ENCODE data around the gene PDZD2. TPM values are rescaled to one million over a fixed set of nuclear protein-coding genes. Genes with fewer than 3 reads are reported as not detected.

Gene PDZD2
- total RNA-seq, 1 experiment from 2014 or later = not detected

DNA sequence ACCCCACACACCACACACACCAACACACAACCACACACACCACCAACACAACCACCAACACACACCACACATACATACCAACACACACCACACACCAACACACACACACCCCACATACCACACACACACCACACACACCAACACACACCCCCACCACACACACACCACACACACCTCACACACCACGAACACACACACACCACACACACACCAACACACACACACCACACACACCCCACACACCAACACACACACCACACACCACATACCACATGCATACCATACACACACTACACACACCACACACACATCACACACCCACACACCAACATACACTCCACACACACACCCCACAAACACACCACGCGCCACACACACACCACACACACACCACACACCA, 363.8 kb downstream of the PDZD2 start:
- Histone ChIP-seq H3K9me2 (ENCODE audit: insufficient read depth) (no peaks in the 10 kb centered on the region), H3K36me3 (ENCODE audit: low read depth) (no peaks in the 10 kb centered on the region), H3F3A (ENCODE audit: insufficient read depth, low read depth) (no peaks in the 10 kb centered on the region), H3K4me1 (replicated peaks; ENCODE audit: insufficient read depth) (no peaks in the 10 kb centered on the region), H3K9me3 (ENCODE audit: insufficient read depth, low read depth) (no peaks in the 10 kb centered on the region), H3K4me2 (no peak overlapping the region), H3K4me3 (no peak overlapping the region), H3K27me3 (ENCODE audit: insufficient read depth, low read depth) (peaks cover 47% of the 10 kb centered on the region), H2AFZ (no peak overlapping the region), H3K27ac (no peak overlapping the region), H4K20me1 (ENCODE audit: insufficient read depth) (no peaks in the 10 kb centered on the region), H3K79me2 (ENCODE audit: low read depth) (no peaks in the 10 kb centered on the region)
- intact Hi-C loops (cut with micrococcal nuclease; ENCODE audit: unreplicated experiment) = no loop called here
- CTCF ChIA-PET = no interaction called here
- POLR2A ChIA-PET (ENCODE audit: unreplicated experiment) = no interaction called here
- no peak for TF ChIP-seq EZH2 (IDR thresholded peaks at IDR 0.05; ENCODE audit: low read depth)
- TF ChIP-seq, protein P1, sequence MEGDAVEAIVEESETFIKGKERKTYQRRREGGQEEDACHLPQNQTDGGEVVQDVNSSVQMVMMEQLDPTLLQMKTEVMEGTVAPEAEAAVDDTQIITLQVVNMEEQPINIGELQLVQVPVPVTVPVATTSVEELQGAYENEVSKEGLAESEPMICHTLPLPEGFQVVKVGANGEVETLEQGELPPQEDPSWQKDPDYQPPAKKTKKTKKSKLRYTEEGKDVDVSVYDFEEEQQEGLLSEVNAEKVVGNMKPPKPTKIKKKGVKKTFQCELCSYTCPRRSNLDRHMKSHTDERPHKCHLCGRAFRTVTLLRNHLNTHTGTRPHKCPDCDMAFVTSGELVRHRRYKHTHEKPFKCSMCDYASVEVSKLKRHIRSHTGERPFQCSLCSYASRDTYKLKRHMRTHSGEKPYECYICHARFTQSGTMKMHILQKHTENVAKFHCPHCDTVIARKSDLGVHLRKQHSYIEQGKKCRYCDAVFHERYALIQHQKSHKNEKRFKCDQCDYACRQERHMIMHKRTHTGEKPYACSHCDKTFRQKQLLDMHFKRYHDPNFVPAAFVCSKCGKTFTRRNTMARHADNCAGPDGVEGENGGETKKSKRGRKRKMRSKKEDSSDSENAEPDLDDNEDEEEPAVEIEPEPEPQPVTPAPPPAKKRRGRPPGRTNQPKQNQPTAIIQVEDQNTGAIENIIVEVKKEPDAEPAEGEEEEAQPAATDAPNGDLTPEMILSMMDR (conservative IDR thresholded peaks at IDR 0.05) = no peak
- BruUV-seq (replicated peaks) = no TSS peak
- no peak for DNase-seq

DNA sequence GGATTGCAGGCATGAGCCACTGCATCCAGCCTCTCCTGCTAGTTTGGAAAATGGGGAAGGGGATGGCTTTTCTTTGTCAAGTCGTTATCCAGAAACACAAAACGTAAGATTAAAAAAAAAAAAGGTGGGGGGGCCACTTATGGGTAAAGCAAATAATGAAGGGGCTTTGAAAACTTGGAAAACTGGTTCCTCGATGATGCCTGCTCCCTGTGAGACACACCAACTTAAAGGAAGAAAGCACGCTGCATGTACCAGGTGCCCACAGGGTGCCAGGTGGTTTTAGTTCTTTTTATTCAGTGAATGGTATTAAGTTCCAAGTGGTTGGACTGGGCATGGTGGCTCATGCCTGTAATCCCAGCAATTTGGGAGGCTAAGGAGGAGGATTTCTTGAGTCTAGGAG, 365.1 kb downstream of the PDZD2 start:
- Histone ChIP-seq H3K9me2 (ENCODE audit: insufficient read depth) (no peaks in the 10 kb centered on the region), H2AFZ (no peak overlapping the region), H3F3A (ENCODE audit: insufficient read depth, low read depth) (no peaks in the 10 kb centered on the region), H3K4me3 (no peak overlapping the region), H4K20me1 (ENCODE audit: insufficient read depth) (no peaks in the 10 kb centered on the region), H3K4me1 (replicated peaks; ENCODE audit: insufficient read depth) (no peaks in the 10 kb centered on the region), H3K4me2 (no peak overlapping the region), H3K27ac (no peak overlapping the region), H3K9me3 (ENCODE audit: insufficient read depth, low read depth) (no peaks in the 10 kb centered on the region), H3K79me2 (ENCODE audit: low read depth) (no peaks in the 10 kb centered on the region), H3K36me3 (ENCODE audit: low read depth) (no peaks in the 10 kb centered on the region), H3K27me3 (ENCODE audit: insufficient read depth, low read depth) (peaks cover 44% of the 10 kb centered on the region)
- DNase-seq = no peak
- ChIA-PET POLR2A (ENCODE audit: unreplicated experiment) (no interaction called here), CTCF (no interaction called here)
- TF ChIP-seq, protein P1 (conservative IDR thresholded peaks at IDR 0.05) = no peak
- no peak for TF ChIP-seq EZH2 (IDR thresholded peaks at IDR 0.05; ENCODE audit: low read depth)
- no TSS peak for BruUV-seq (replicated peaks)
- intact Hi-C loops (cut with micrococcal nuclease; ENCODE audit: unreplicated experiment) = no loop called here

DNA sequence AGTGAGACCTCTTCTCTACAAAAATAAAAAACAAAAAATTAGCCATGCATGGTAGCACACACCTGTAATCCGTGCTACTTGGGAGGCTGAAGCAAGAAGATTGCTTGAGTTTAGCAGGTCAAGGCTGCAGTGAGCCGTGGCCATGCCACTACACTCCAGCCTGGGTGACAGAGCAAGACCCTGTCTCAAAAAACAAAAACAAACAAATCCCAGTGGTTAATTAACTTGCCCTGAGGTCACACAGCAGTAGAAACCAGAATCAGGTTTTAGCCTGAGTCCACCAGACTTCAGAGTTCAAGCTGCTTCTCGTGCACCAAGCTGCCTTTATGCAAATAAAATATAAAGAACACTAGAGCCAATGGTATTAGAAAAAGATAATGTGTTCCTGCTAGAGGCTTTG, 365.5 kb downstream of the PDZD2 start:
- Histone ChIP-seq H3K4me1 (replicated peaks; ENCODE audit: insufficient read depth) (no peaks in the 10 kb centered on the region), H3K9me2 (ENCODE audit: insufficient read depth) (no peaks in the 10 kb centered on the region), H3F3A (ENCODE audit: insufficient read depth, low read depth) (no peaks in the 10 kb centered on the region), H3K27me3 (ENCODE audit: insufficient read depth, low read depth) (peaks cover 40% of the 10 kb centered on the region), H4K20me1 (ENCODE audit: insufficient read depth) (no peaks in the 10 kb centered on the region), H3K27ac (no peak overlapping the region), H3K36me3 (ENCODE audit: low read depth) (no peaks in the 10 kb centered on the region), H3K79me2 (ENCODE audit: low read depth) (no peaks in the 10 kb centered on the region), H3K9me3 (ENCODE audit: insufficient read depth, low read depth) (no peaks in the 10 kb centered on the region), H2AFZ (no peak overlapping the region), H3K4me2 (no peak overlapping the region), H3K4me3 (no peak overlapping the region)
- CTCF ChIA-PET = no interaction called here
- TF ChIP-seq EZH2 (IDR thresholded peaks at IDR 0.05; ENCODE audit: low read depth) = no peak
- POLR2A ChIA-PET (ENCODE audit: unreplicated experiment) = no interaction called here
- no TSS peak for BruUV-seq (replicated peaks)
- intact Hi-C loops (cut with micrococcal nuclease; ENCODE audit: unreplicated experiment) = no loop called here
- DNase-seq = no peak

DNA sequence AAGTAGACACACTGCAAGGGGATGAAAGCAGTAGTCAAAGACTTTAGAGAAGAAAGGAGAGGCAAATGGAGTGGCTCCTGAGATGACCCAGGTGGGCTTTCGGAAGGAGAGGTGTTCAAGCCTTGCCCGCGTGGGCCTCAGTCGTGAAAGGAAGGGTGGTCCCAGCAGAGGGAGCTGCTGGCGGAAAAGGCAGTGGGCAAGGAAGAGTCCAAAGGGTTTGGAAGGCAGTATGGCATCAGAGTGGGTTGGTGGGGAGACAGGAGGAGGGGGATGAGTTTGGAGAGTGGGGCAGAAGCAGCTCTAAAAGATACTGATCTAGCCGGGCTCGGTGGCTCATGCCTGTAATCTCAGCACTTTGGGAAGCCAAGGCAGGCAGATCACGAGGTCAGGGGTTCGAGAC, 369.8 kb downstream of the PDZD2 start:
- intact Hi-C loops (cut with micrococcal nuclease; ENCODE audit: unreplicated experiment) = no loop called here
- no peak overlapping the region for H2AFZ ChIP-seq
- no peaks in the 10 kb centered on the region for H3K9me3 ChIP-seq (ENCODE audit: insufficient read depth, low read depth)
- TF ChIP-seq EZH2 (IDR thresholded peaks at IDR 0.05; ENCODE audit: low read depth) = no peak
- TF ChIP-seq, protein P1 (conservative IDR thresholded peaks at IDR 0.05) = no peak
- H3K79me2 ChIP-seq (ENCODE audit: low read depth) = no peaks in the 10 kb centered on the region
- CTCF ChIA-PET = no interaction called here
- no peaks in the 10 kb centered on the region for H3K36me3 ChIP-seq (ENCODE audit: low read depth)
- H4K20me1 ChIP-seq (ENCODE audit: insufficient read depth) = no peaks in the 10 kb centered on the region
- POLR2A ChIA-PET (ENCODE audit: unreplicated experiment) = no interaction called here
- H3K4me3 ChIP-seq = no peak overlapping the region
- H3K27me3 ChIP-seq (ENCODE audit: insufficient read depth, low read depth) = peaks cover 58% of the 10 kb centered on the region
- no peak overlapping the region for H3K4me2 ChIP-seq
- no peaks in the 10 kb centered on the region for H3F3A ChIP-seq (ENCODE audit: insufficient read depth, low read depth)
- no peaks in the 10 kb centered on the region for H3K9me2 ChIP-seq (ENCODE audit: insufficient read depth)
- BruUV-seq (replicated peaks) = no TSS peak
- H3K27ac ChIP-seq = no peak overlapping the region
- no peak for DNase-seq
- H3K4me1 ChIP-seq (replicated peaks; ENCODE audit: insufficient read depth) = no peaks in the 10 kb centered on the region

Data from PC-9 (cell line).